Keratinocyte (primary cell): ENCODE data around the gene ITGAV. TPM values are rescaled to one million over a fixed set of nuclear protein-coding genes. Genes with fewer than 3 reads are reported as not detected.

Source experiments
- DNase-seq: peaks from one replicate; pipeline ENCODE4 v3.0.0-alpha.2; 2011; ENCODE audit warnings: low read depth, missing footprints, low spot score
- FAIRE-seq: peaks from 2 replicates; lab custom pipeline; 2011; peaks lifted over from hg19 to GRCh38; lab: Jason Lieb, UNC
- H2AFZ ChIP-seq: 2 replicates; pipeline ENCODE4 v1.6.0; 2012; ENCODE audit warnings: low read length, control low read depth, inconsistent platforms; ENCODE audit not compliant: control insufficient read depth
- H3K27ac ChIP-seq: 2 replicates; pipeline ENCODE4 v1.5.1; 2011; ENCODE audit warnings: low read length; ENCODE audit not compliant: control insufficient read depth, insufficient read depth
- H3K27me3 ChIP-seq: 3 replicates; pipeline ENCODE4 v1.6.0; 2011; ENCODE audit warnings: low read length; ENCODE audit not compliant: control insufficient read depth, insufficient read depth; ENCODE audit errors: extremely low read depth
- H3K36me3 ChIP-seq, 2 experiments: 2 replicates in 1 of 2; 3 replicates in 1 of 2; pipeline ENCODE4 v1.5.1; 2011; ENCODE audit warnings: low read length in 2 of 2, mild to moderate bottlenecking in 1 of 2; ENCODE audit not compliant: control insufficient read depth in 2 of 2, insufficient read depth in 2 of 2; ENCODE audit errors: extremely low read depth in 1 of 2
- H3K4me1 ChIP-seq: 3 replicates; pipeline ENCODE4 v1.5.1; 2011; ENCODE audit warnings: low read length; ENCODE audit not compliant: control insufficient read depth, insufficient read depth; ENCODE audit errors: extremely low read depth
- H3K4me2 ChIP-seq: 3 replicates; pipeline ENCODE4 v1.6.0; 2011; ENCODE audit warnings: low read depth, low read length; ENCODE audit not compliant: control insufficient read depth, insufficient read depth; ENCODE audit errors: extremely low read depth
- H3K4me3 ChIP-seq, 3 experiments: fragments of 200-600 bp in 1 of 3; sonication (generic) in 1 of 3; 2 replicates in 2 of 3; 3 replicates in 1 of 3; pipeline ENCODE4 v1.5.1; 2011 to 2016; ENCODE audit warnings: low read length in 3 of 3, mild to moderate bottlenecking in 3 of 3, control low read depth in 2 of 3, inconsistent platforms in 1 of 3, low read depth in 1 of 3, mixed read lengths in 1 of 3, mixed run types in 1 of 3, moderate library complexity in 1 of 3; ENCODE audit not compliant: control insufficient read depth in 2 of 3, insufficient read depth in 2 of 3; ENCODE audit errors: extremely low read depth in 1 of 3
- H3K79me2 ChIP-seq: 2 replicates; pipeline ENCODE4 v1.6.0; 2012; ENCODE audit warnings: low read length; ENCODE audit not compliant: control insufficient read depth, insufficient read depth
- H3K9ac ChIP-seq: 3 replicates; pipeline ENCODE4 v1.6.0; 2011; ENCODE audit warnings: low read length; ENCODE audit not compliant: control insufficient read depth, insufficient read depth; ENCODE audit errors: extremely low read depth
- H3K9me1 ChIP-seq: 3 replicates; pipeline ENCODE4 v1.6.0; 2011; ENCODE audit warnings: low read length; ENCODE audit not compliant: control insufficient read depth, insufficient read depth; ENCODE audit errors: extremely low read depth
- H3K9me3 ChIP-seq: 2 replicates; pipeline ENCODE4 v1.5.1; 2012; ENCODE audit warnings: low read depth, low read length; ENCODE audit not compliant: control insufficient read depth
- H4K20me1 ChIP-seq: 3 replicates; pipeline ENCODE4 v1.6.0; 2011; ENCODE audit warnings: low read length; ENCODE audit not compliant: control insufficient read depth, insufficient read depth; ENCODE audit errors: extremely low read depth
- EZH2 ChIP-seq: IDR thresholded peaks from one replicate; pipeline ENCODE4 v1.6.1; 2012; ENCODE audit warnings: inconsistent platforms, mild to moderate bottlenecking, low read length, moderate library complexity
- dilution Hi-C: fragments of 300-500 bp; cut with MboI; formaldehyde crosslinking; loops from one replicate; pipeline ENCODE4 v1.7.0; 2020; ENCODE audit warnings: low sequenced_read_pairs; ENCODE audit not compliant: extremely low pct_ligation_motif_present
- polyA plus RNA-seq, 5 experiments: library from polyadenylated mRNA; depleted of rRNA in 3 of 5; stranded (reverse) in 3 of 5; stranded (forward) in 1 of 5; unstranded in 1 of 5; fragments of >200 nt; gene quantifications; 1 replicate in 1 of 5; 2 replicates in 3 of 5; 3 replicates in 1 of 5; pipeline versions ENCODE4 v1.2.1 to v1.2.3, GENCODE V29; 2011 to 2012; ENCODE audit warnings: missing spikeins in 2 of 5, low read depth in 1 of 5, low replicate concordance in 1 of 5
- TF ChIP-seq, protein P1 (sequence below), 3 experiments: IDR thresholded peaks in 1 of 3; conservative IDR thresholded peaks in 1 of 3; optimal IDR thresholded peaks in 1 of 3; 2 replicates in 2 of 3; 3 replicates in 1 of 3; pipeline versions ENCODE3 to v1.5.1; 2011; ENCODE audit warnings: low read length in 3 of 3, mild to moderate bottlenecking in 3 of 3, moderate library complexity in 2 of 3, control low read depth in 1 of 3, inconsistent platforms in 1 of 3; ENCODE audit not compliant: insufficient read depth in 2 of 3; ENCODE audit errors: extremely low read depth in 1 of 3

Gene ITGAV
- polyA plus RNA-seq, 1 donor (not counting 4 experiments of a cell fraction or from before 2014, with no cell fraction given) = 63.7 TPM

DNA sequence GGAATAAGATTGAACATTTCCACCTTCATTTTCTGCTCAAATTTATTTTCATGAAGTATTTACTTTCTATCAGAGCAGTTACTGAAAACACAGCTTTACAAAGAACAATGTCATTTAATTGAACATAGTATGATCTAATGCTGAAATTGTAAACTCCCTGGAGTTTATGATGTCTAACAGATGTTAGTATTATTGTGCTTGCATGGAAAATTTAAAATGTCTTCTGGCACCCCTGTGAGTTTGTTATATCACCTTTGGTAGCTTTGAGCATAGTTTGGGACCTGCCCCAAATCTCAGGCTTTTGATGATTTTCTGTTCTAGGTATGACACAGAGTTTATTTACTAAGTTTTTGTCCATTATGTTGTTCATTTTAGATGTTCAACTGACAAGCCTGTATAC lies 132.1 kb downstream of the ITGAV start:
- Histone ChIP-seq H3K79me2 (no peaks in the 10 kb centered on the region), H4K20me1 (no peaks in the 10 kb centered on the region), H3K27ac (no peak overlapping the region), H3K9me3 (no peaks in the 10 kb centered on the region), H3K4me3 (no peak overlapping the region), H2AFZ (no peak overlapping the region), H3K9ac (no peak overlapping the region), H3K4me1 (no peaks in the 10 kb centered on the region), H3K27me3 (no peaks in the 10 kb centered on the region), H3K4me2 (no peak overlapping the region), H3K9me1 (no peaks in the 10 kb centered on the region), H3K36me3 (no peaks in the 10 kb centered on the region)
- dilution Hi-C loops = no loop called here
- no peak for TF ChIP-seq EZH2
- TF ChIP-seq, protein P1, sequence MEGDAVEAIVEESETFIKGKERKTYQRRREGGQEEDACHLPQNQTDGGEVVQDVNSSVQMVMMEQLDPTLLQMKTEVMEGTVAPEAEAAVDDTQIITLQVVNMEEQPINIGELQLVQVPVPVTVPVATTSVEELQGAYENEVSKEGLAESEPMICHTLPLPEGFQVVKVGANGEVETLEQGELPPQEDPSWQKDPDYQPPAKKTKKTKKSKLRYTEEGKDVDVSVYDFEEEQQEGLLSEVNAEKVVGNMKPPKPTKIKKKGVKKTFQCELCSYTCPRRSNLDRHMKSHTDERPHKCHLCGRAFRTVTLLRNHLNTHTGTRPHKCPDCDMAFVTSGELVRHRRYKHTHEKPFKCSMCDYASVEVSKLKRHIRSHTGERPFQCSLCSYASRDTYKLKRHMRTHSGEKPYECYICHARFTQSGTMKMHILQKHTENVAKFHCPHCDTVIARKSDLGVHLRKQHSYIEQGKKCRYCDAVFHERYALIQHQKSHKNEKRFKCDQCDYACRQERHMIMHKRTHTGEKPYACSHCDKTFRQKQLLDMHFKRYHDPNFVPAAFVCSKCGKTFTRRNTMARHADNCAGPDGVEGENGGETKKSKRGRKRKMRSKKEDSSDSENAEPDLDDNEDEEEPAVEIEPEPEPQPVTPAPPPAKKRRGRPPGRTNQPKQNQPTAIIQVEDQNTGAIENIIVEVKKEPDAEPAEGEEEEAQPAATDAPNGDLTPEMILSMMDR (optimal IDR thresholded peaks at IDR 0.05 in 1 of 3, IDR thresholded peaks at IDR 0.05 in 1 of 3, conservative IDR thresholded peaks at IDR 0.05 in 1 of 3; ENCODE audit: extremely low read depth in 1 of 3, insufficient read depth in 2 of 3, low read length in 3 of 3) = no peak
- DNase-seq (no peak), FAIRE-seq (no peak)

DNA sequence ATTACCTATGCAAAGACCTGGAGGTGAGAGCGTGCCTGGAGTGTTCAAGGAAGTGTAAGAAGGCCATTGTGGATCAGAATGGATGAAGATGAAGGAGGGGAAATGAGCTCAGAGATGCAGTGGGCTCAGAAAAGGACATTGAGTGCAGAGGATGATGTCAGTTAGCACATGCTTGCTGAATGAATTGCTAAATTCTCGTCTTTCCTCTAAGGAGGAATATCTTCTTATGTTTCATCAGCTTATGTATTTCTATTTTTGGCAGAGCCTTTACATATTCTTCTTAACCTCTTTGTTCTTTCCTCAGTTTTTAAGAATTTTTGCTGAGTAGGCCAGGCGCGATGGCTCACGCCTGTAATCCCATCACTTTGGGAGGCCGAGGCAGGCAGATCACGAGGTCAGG lies 134.9 kb downstream of the ITGAV start:
- Histone ChIP-seq H3K36me3 (no peaks in the 10 kb centered on the region), H3K27ac (no peak overlapping the region), H3K27me3 (no peaks in the 10 kb centered on the region), H3K9me1 (no peaks in the 10 kb centered on the region), H3K4me1 (no peaks in the 10 kb centered on the region), H3K9ac (no peak overlapping the region), H2AFZ (no peak overlapping the region), H3K4me3 (no peak overlapping the region), H3K79me2 (no peaks in the 10 kb centered on the region), H4K20me1 (no peaks in the 10 kb centered on the region), H3K9me3 (no peaks in the 10 kb centered on the region), H3K4me2 (no peak overlapping the region)
- no peak for TF ChIP-seq EZH2
- TF ChIP-seq, protein P1 (optimal IDR thresholded peaks at IDR 0.05 in 1 of 3, IDR thresholded peaks at IDR 0.05 in 1 of 3, conservative IDR thresholded peaks at IDR 0.05 in 1 of 3; ENCODE audit: extremely low read depth in 1 of 3, insufficient read depth in 2 of 3, low read length in 3 of 3) = no peak
- FAIRE-seq (no peak), DNase-seq (no peak)
- dilution Hi-C loops = no loop called here
